GM12872 (cell line): ENCODE results near the gene STX7.

Source experiments
- TF ChIP-seq, protein P1 (sequence below): IDR thresholded peaks from 3 replicates; pipeline ENCODE4 v1.5.1; 2011; ENCODE audit warnings: low read depth, mild to moderate bottlenecking, low read length, moderate library complexity; ENCODE audit not compliant: insufficient read depth

The STX7 gene

DNA sequence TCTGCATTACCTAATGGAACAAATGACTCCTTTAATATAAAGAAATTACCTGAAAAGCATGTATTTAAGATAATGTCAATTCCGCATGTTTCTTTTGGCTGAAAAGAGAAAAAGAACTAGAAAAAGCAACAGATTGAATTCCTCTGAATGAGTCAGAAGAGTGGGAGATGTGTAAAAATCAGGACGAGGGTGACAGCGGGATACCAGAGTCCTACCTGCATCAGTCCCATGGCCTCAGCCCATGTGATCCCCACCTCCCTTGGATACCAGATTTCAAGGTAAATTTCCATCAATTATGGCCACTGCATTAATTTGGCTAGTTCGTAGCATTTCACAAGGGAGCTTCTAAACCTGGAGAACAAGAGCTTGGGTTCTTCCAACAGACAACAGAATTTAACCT is 101.6 kb downstream of the STX7 start:
- TF ChIP-seq, protein P1, sequence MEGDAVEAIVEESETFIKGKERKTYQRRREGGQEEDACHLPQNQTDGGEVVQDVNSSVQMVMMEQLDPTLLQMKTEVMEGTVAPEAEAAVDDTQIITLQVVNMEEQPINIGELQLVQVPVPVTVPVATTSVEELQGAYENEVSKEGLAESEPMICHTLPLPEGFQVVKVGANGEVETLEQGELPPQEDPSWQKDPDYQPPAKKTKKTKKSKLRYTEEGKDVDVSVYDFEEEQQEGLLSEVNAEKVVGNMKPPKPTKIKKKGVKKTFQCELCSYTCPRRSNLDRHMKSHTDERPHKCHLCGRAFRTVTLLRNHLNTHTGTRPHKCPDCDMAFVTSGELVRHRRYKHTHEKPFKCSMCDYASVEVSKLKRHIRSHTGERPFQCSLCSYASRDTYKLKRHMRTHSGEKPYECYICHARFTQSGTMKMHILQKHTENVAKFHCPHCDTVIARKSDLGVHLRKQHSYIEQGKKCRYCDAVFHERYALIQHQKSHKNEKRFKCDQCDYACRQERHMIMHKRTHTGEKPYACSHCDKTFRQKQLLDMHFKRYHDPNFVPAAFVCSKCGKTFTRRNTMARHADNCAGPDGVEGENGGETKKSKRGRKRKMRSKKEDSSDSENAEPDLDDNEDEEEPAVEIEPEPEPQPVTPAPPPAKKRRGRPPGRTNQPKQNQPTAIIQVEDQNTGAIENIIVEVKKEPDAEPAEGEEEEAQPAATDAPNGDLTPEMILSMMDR: no peak

DNA sequence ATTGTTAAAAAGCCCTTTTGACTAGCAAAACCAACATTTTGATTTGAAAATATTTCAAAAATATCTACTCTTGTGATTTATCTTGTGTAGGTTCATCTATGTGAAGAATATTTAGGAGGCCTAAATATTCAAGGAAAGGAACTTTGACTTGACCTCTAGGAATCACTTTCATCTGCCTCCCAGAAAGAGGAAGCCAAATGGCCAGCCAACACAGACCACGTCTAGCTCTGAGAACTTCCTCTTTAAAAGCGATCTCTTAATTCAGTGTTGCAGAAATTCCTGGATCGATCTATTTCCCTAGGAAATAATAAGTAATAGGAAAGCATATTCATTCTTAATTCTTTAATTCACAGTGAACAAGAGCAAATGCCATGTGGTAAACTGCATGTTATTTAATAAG is 102.1 kb downstream of the STX7 start:
- TF ChIP-seq, protein P1: no peak

DNA sequence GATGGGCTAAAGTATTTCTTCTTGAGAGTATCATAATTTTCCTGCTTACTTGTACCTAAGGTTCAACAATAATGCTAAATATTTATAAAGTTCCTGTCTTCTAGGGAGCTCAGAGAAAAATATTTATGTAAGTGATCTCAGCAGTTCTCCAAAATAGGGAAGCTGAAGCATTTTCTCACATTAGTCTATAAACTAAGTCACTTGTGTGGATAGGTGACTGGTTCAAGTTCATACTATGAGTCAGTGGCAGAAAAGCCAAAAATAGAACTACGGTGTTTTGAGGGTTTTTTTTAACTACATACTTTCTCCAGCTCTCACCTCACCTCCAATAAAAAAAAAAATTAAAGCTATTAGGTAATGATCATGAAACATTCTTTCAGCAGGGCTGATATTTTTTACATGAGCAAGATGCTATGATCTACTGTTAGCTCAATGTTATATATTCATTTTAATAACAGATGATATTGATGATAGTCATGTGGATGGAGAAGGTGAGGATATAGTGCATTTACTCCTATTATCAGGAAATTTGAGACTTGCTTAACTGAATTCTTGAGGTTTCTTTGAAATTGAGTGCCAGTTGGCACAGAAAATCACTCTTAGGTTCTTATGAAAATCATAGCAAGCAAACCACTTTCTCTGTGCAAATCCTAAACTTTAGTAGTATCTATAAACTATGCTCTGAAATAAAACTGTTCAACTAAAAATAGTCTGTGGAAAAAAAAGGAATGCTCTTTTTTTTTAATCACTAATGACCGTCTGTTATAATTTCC is 107.6 kb downstream of the STX7 start:
- TF ChIP-seq, protein P1: no peak

DNA sequence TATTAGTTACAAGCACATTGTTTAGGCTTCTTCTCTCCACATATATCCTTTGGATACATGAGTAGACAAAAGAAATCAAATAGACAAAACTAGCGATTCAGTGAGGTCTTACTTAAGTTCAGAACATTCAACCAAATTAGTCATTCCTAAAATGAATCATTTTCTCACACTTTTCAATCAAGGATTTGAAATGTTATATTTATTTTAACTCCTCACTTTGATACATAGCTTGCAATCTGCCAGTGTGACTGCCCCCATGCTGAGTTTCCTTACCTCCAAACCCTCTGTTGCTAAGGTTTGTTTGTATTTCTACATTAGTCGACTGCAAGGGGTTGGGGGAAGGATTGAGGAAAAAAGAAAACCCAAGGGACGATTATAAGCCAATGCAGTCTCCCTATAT is 108.2 kb downstream of the STX7 start:
- TF ChIP-seq, protein P1: no peak

DNA sequence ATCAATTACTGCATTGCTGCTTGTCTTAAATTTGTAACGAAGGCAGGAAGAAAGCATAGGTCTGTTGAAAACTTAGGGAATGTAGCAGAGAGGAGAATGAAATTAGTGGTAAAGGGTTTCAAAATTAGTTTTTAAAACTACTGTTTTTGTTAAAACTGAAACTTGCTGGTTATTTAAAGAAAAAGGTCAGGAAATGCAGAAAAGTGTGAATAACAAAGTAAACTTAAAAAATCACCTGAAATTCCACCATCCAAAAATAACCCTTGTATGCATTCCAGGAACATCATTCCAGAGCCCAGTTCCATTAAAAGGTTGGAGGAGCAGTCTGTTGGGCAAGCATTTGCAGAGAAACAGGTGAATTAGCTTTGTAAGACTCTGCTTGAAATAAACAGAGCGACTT is 108.6 kb downstream of the STX7 start:
- TF ChIP-seq, protein P1: no peak

DNA sequence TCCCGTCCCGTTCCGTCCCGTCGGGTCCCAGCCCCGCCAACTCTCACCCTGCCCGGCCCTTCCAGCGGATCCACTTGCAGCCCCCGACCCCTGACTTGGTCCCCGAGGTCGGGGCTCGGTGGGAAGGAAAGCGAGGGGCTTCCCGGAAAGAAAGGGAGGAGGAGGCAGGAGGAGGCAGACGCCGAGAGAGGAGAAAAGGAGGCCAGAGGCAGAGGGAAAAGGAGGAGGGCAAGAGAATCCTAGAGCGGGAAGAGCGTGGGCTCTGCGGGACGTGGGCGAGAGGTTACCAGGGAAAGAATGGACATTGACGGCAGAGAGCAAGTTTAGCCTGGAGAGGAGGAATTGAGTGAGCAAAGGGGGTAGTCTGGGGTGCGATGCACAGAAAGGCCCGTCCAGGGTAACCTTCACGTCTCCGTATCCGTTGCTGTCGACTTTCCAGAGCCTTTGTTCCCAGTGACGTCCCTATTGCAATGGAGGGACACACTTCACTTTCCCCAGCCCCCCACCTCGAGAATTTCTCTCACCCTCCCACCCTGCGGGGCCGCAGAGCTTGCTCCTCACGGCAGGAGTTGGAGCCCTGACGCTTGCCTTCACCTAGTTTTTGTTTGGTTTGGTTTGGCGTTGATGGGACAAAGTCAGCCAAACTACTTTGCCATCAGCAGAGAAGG is 111.2 kb downstream of the STX7 start:
- TF ChIP-seq, protein P1: no peak

DNA sequence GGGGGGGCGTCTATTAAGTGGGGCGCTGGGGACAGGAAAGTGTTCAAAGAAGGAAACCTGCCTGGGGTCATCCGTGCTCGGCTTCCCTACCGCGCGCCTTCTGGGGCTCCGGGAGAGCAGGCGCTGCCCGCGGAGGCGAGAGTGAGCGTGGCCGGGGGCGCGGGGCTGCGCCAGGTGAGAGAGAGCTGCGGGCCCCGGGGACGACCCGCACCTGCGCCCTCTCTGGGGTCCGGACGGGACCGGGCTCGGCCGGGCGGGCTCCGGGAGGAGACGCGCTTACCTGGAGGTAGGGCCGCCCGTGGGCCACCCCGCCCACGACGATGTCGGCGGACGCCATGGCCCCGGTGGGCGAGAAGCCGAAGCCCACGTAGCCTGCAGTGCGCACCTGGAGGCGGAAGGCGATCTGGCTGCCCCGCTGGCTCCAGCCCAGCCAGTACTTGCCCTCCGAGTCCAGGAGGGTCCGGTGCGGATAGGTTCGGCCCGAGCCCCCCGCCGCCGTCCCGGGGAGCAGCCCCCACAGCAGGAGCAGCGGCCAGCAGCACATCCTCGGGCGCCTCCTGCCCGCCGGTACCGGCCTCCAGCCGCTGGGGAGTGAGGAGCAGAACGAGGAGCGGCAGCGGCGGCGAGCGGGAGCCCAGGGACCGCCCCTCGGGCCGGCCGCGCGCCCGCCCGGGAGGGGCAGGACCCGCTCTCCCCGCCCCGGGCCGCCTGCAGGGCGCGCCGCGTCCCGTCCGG is 111.9 kb downstream of the STX7 start, which contains the start of gene MOXD1:
TSS of gene MOXD1 (minus strand) at position 593 of the 735 bp plus-strand sequence. CDS start at position 544, 49 bp downstream.
- TF ChIP-seq, protein P1: no peak
